ENCODE measurements around the gene HADHB. TPM values are rescaled to one million over a fixed set of nuclear protein-coding genes. Genes with fewer than 3 reads are reported as not detected.
"Not testable (repeated sequence)": the region's sequence is repeated elsewhere in the genome, so short reads cannot be mapped to it uniquely, and the experiment has no call there.

The HADHB gene
- polyA plus RNA-seq, 3 donors = 60.7 to 177 (median 90.5) TPM

DNA sequence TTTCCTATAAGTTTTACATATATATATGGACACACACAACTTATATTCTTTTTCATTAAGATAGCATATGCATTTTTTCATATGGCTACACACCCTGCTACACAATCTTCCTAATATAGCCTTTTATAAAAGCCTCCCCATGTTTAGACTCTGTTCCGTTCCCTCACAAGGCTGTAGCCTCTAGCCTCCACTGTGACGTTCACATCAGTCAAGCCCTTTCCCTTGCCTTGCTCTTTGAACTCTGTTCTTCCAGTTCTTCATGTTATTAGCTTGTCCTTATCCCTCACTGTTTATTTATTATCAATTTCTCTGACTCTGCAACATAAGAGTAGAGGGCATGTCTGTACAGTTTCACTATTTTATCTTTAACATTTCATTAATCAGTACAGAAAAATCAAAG lies 38.9 kb downstream of the HADHB start:
- H3K27ac ChIP-seq (ENCODE audit: low read depth, low read length) = no peak overlapping the region
- 85 to 96% (median 95%) methylated on average over 2 of the region's 2 CpGs for WGBS, 3 donors

DNA sequence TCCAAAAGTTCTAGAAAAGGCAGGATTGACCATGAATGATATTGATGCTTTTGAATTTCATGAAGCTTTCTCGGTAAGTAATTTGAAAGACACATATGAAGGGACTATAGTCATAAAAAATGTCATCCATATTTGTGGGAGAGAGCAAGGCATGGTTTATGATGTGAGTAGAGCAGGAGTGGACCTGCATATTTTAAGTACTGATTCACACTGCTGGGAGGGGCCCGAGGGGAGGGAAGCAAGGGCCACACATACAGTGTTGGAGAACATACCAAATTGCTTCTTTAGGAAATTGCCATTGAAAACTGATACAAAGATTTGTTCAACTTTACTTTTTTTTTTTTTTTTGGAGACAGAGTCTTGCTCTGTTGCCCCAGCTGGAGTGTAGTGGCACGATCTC lies 39.4 kb downstream of the HADHB start:
- 86 to 97% (median 94%) methylated on average over 3 of the region's 3 CpGs for WGBS, 3 donors

GRCh38 chr2:26285931-26286330 lies 41.2 kb downstream of the HADHB start:
- WGBS, 3 donors = 96 to 97% (median 97%) methylated on average over 3 of the region's 3 CpGs
- no peak overlapping the region for H3K27ac ChIP-seq (ENCODE audit: low read depth, low read length)

More for the DNA sequence above, 39.4 kb downstream of the HADHB start:
- no peak overlapping the region for H3K27ac ChIP-seq (ENCODE audit: low read depth, low read length)

DNA sequence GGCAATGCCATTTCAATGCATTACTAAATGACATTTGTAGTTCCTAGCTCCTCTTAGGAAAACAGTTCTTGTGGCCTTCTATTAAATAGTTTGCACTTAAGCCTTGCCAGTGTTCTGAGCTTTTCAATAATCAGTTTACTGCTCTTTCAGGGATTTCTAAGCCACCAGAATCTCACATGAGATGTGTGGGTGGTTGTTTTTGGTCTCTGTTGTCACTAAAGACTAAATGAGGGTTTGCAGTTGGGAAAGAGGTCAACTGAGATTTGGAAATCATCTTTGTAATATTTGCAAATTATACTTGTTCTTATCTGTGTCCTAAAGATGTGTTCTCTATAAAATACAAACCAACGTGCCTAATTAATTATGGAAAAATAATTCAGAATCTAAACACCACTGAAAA lies 45.3 kb downstream of the HADHB start:
- WGBS, 3 donors = 44 to 77% (median 68%) methylated on average over 1 of the region's 1 CpG
- H3K27ac ChIP-seq (ENCODE audit: low read depth, low read length) = no peak overlapping the region

DNA sequence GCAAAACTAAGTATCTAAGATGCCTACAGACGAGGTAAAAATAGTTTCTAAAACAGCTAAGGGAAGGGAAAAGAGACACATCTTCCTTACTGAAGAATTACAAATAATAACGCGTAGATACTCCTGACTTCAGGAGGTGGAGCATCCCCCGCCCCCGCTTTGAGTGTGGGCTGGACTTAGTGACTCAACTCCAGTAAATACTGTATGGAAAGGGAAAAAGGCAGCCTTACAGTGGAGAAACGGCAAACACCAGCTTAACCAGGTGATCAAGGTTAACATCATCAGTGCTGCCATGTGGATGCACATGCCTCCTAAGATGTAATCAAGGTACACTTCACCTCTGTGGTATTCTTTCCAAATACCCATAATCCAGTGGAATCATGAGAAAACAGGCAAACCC lies 47.9 kb downstream of the HADHB start:
- no peak overlapping the region for H3K27ac ChIP-seq (ENCODE audit: low read depth, low read length)
- WGBS, 3 donors = 61 to 72% (median 66%) methylated on average over 6 of the region's 6 CpGs

GRCh38 chr2:26295511-26295910 lies 50.8 kb downstream of the HADHB start:
- 65 to 91% (median 67%) methylated on average over 1 of the region's 1 CpG for WGBS, 3 donors

DNA sequence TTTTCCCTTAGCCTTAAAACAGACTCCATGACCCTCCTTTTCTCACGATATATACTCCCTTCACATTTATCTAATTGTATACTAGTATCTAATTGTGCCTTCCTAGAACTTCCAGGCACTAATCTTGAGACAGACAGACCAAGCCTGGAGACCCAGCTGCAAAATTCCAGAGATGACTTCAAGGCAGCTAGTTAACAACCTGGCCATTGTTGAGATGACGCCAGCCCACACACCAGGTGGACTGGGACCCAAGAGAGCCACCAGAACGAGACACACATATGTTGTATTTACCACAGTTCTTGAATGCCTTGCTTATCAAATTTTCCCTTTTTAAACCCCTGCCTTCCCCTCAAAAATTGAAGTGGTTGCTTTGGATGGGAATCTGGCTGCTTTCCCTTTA lies 52.3 kb downstream of the HADHB start:
- no peak overlapping the region for H3K27ac ChIP-seq (ENCODE audit: low read depth, low read length)
- WGBS, 3 donors = 88 to 94% (median 90%) methylated on average over 3 of the region's 3 CpGs

More at GRCh38 chr2:26295511-26295910, 50.8 kb downstream of the HADHB start:
- no peak overlapping the region for H3K27ac ChIP-seq (ENCODE audit: low read depth, low read length)

DNA sequence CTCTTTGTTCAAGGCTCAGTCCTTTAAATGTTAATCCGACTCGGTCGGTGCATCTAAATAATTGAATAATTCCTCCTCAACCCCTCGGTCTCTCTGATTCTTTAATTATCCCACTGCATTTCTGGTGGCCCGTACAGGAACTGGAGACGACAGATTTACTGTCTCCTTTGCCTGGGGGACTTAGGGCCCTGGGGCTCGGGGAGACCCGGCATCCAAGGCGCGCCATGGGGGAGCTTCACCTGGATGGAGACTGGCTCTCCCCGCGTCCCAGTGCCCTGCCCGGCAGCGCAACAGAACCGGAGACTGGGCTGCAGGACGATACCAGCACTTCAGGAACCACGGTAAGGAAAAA lies 53.5 kb downstream of the HADHB start:
- no peak overlapping the region for H3K27ac ChIP-seq (ENCODE audit: low read depth, low read length)
- 36 to 64% (median 43%) methylated on average over 17 of the region's 17 CpGs for WGBS, 3 donors

DNA sequence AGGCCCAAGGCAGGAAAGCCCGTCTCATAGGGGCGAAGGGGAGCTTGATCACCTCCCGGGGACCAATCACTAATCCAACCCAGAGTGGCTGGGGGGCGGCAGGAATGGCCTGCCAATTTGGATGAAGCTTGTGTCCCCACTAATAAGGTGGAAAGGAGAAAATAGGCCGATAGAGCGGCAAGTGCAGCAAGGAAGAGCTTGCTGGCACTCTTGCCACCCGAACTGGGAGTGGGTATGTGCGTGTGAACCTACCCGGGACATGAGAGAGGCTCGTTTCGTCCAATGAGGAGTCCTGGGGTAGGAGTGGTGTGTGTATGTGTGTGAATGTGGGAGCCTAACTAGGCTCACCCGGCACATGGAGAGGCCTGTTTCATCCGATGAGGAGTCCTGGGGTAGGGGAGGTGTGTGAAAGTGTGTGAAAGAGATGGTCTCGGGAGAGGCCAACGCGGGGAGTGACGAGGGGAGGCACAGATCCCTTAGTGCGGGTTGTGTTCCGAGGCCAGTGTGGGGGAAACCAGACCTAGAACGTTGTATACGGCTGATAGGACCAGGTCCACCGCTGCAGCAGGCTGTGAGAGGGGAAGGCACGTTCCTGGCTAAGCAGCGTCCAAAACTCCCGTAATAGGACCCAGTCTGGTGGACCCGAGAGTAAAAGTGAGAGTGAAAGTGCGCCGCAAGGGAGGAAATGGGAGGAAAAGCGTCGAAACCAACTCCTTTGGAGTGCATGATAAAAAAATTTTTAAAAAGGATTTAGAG lies 54.1 kb downstream of the HADHB start:
- 4 to 18% (median 5%) methylated on average over 30 of the region's 30 CpGs for WGBS, 3 donors
- no peak overlapping the region for H3K27ac ChIP-seq (ENCODE audit: low read depth, low read length)

DNA sequence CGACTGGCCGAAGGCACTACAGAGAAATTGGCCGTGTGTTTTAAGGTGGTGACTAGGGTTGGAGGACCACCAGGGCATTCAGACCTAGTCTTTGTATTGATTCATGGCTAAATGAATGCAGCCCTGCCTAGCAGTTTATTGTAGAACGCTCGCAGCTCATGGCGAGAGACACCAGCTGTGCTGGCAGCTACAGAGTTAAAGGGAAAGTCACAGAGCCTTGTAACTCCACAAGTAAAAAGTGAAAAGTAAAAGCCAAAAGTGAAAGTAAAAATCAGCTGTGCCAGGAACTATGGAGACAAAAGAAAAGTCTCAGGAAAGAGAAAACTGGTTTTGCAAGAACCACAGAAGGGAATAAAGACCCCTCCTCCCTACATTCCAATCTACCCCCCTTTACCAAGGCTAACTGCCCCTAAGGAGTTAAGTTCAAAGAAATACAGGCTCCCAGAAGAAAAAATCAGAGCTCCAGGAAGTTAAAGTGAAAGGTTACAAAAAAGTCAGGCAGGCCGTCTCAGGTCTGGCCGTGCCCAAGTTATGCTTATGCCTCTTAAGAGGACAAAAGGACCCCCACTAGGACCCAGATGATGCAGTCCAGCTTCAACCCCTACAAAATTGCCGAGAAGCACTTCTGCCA lies 54.8 kb downstream of the HADHB start:
- WGBS, 3 donors = 2 to 3% (median 2%) methylated on average over 9 of the region's 9 CpGs
- no peak overlapping the region for H3K27ac ChIP-seq (ENCODE audit: low read depth, low read length)

DNA sequence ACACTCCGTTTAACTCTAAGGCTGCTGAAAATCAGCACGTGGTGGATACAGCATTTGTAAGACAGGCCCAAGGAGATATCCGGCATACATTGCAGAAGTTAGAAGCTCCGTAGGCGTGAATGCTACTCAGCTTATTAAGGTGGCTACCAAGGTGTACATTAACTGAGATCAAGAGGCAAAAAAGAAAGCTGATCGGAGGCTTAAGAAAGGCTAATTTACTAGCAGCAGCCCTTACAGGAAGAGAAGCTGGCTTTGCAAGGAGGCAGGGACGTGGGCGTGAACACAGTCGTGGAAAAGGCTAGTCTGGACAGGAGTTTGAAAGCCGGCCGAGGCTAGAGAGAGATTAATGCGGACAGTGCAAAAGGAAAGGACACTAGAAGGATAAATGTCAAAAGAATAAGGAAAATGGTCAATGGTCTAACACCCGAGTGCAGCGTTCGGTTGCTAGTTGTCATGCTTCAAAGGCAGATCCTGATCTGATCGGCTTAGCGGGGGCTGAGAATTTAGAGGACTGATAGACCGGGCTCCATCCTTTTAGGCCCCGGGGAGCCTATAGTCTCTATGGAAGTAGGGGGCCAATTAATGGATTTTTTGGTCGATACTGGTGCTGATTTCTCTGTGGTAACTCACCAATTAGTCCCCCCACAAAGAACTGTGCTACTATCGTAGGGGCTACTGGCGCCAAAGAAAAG lies 55.6 kb downstream of the HADHB start:
- WGBS, 3 donors = 37 to 43% (median 38%) methylated on average over 22 of the region's 22 CpGs
- H3K27ac ChIP-seq (ENCODE audit: low read depth, low read length) = no peak overlapping the region

DNA sequence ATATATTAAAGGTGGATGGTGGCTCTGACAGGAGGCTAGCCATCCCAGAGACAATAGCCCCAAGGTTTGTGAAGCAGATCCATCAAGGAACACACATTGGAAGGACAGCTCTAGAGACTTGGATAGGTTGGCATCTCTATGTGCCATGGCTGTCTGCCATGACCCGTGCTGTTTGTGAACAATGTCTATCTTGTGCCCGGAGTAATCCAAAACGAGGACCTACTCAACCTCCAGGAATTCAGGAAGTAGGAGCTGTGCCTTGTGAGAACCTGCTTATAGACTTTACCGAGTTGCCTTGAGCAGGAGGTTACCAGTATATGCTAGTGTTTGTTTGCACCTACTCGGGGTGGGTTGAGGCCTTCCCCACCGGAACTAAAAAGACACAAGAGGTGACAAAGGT lies 58.1 kb downstream of the HADHB start:
- WGBS, 3 donors = 75 to 90% (median 83%) methylated on average over 6 of the region's 6 CpGs
- no peak overlapping the region for H3K27ac ChIP-seq (ENCODE audit: low read depth, low read length)

- not testable (repeated sequence) for H3K27ac ChIP-seq (ENCODE audit: low read depth, low read length)
- 64 to 75% (median 69%) methylated on average over 7 of the region's 7 CpGs for WGBS, 3 donors
Observed at GRCh38 chr2:26305094-26305493, 60.4 kb downstream of the HADHB start.

DNA sequence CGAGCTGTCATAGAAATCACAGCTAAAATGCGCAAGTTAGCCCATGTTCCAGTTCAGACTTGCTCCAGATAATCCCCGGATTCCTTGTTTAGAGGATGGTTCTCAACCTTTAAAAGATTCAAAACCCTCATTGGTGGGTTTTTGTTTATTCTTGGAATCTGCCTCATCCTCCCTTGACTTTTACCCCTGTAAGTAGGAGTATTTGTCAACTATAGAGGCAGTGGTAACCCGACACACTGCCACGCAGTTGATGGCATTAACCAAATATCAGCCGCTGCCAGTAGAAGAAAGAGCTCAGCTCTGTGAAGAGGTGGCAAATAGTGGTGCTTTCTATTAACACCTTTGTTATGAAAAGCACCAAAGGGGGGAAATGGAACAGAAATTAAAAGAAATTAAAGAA lies 60.8 kb downstream of the HADHB start:
- no peak overlapping the region for H3K27ac ChIP-seq (ENCODE audit: low read depth, low read length)
- WGBS, 3 donors = 79 to 84% (median 80%) methylated on average over 6 of the region's 6 CpGs

GRCh38 chr2:26309921-26310320 lies 65.2 kb downstream of the HADHB start:
- 82 to 86% (median 82%) methylated on average over 10 of the region's 10 CpGs for WGBS, 3 donors

DNA sequence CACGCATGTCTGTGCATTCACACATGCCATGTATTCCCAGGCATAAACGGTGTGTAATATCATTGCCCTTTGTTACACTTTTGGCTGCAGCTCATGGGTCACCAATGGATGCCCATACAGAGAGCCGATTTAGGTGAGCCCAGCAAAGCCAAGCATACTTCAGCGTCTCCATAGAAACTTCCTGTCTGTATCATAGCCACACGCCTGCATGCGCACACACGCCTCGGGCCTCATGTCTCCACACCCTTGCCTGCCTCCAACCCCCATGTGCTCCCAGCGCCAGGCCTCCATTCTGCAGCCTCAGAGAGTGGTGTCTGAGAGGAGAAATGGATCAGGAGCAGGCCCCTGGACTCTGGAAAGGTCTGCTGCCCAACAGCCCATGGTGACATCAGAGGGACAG lies 67.7 kb downstream of the HADHB start:
- no peak overlapping the region for H3K27ac ChIP-seq (ENCODE audit: low read depth, low read length)
- WGBS, 3 donors = 81 to 87% (median 84%) methylated on average over 9 of the region's 9 CpGs

More at GRCh38 chr2:26309921-26310320, 65.2 kb downstream of the HADHB start:
- no peak overlapping the region for H3K27ac ChIP-seq (ENCODE audit: low read depth, low read length)

DNA sequence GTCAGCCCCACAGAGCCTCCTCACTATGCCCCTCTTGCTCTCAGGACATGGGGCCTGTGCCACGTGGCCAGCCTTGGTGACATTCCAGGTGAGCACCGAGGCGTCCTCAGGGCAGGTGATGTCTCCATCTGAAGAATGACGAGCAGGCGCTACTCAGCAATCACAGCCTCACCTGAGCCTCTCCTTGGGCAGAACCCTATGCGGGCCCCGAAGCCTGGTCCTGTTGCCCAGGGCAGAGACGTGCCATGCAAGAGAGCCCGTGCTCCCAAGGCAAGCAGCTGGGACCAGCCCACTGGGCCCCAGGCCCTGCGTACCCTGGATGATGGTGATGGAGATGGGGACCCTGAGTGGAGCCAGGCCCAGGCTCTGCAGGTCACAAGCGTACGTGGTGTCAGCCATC lies 68.7 kb downstream of the HADHB start:
- 85 to 87% (median 86%) methylated on average over 12 of the region's 12 CpGs for WGBS, 3 donors
- no peak overlapping the region for H3K27ac ChIP-seq (ENCODE audit: low read depth, low read length)

DNA sequence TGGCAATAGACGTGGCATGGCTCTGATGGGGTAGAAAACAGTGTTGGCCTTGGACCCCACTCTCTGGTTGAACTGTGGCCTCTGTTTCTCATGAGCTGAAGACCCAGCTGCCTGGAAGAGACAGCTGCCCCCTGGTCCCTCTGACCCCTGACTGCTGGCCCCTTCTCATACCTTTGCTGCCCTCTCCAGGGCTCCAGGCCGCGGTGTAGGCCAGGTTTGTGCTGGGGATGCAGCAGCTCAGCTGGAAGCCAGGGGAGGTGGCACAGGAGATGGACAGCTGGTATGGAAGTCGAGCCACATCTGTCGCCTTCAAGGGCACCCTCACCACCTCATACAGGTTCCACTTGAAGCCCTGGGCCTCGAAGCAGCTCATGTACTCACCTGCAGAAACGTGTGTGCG lies 69.5 kb downstream of the HADHB start:
- no peak overlapping the region for H3K27ac ChIP-seq (ENCODE audit: low read depth, low read length)
- 74 to 78% (median 76%) methylated on average over 8 of the region's 8 CpGs for WGBS, 3 donors

GRCh38 chr2:26316041-26316440 lies 71.3 kb downstream of the HADHB start:
- 51 to 69% (median 56%) methylated on average over 2 of the region's 2 CpGs for WGBS, 3 donors
- H3K27ac ChIP-seq (ENCODE audit: low read depth, low read length) = no peak overlapping the region
